HG03469 (cell line): Measurements from ENCODE around the gene KRT7.
"Not testable (repeated sequence)": the region's sequence is repeated elsewhere in the genome, so short reads cannot be mapped to it uniquely, and the experiment has no call there.

ENCODE experiments used
- ATAC-seq: cut with Tn5 transposase; IDR thresholded peaks from one replicate; pipeline ENCODE4 v1.9.1; 2021; ENCODE audit warnings: mild to moderate bottlenecking, moderate library complexity, moderate number of reproducible peaks; ENCODE audit not compliant: unreplicated experiment

Gene KRT7

GRCh38 chr12:52254180-52254964, 21.3 kb downstream of the KRT7 start:
- ATAC-seq = no peak

DNA sequence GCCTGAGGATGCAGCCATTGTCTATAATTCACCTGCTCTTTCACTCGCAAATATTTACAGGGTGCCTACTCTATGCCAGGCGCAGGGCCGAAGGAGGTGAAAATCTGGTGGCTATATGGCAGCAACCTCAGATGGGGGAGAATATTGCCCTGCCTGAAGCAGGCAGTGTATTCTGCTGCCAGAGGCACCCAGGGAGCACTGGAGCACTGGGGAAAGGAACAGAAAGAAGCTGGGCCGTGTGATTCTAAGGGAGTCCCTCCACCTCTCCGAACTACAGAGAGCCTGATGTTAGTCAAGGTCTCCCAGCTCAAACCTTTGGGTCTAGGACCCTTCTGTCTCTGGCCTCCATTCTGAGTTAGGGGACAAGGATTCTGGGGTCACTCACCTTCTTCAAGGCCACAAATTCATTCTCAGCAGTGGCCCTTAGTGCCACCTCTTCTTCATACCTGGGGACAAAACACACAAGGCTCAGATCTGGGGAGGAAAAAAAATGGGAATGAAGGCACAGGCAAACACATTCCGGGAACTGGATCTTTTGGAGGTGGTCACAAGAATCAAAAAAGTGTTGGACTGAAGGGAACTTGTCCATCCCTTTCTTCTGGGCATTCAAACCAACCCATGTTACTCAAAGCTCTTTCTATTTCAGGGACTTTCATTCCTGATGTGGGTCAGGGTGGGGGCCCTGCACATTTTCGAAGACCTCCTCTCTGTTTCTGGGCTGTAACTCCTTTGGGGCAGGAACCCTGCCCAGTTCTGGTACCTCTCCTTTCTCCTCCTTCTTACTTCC, 22.1 kb downstream of the KRT7 start:
- ATAC-seq = no peak

- ATAC-seq = no peak
Measured at GRCh38 chr12:52255926-52256583, 23.0 kb downstream of the KRT7 start.

DNA sequence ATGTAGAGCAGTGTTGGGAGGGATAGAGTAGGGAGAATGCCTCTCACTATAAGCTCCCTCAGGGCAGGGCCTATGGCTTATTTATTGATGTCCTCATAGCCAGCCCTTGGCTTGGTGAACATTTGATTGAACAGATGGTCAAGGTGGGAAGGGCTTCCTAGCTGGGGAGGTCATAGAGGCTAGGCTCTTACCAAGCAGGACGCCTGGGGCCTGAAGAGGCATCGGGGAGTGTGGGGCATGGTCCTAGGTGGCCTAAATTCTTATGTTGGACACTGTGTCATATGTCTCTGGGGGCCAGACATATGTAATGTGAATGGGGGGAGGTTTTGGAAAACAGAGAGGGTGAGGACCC, 23.5 kb downstream of the KRT7 start:
- ATAC-seq = no peak

- ATAC-seq = no peak
Measured at GRCh38 chr12:52257074-52257551, 24.1 kb downstream of the KRT7 start.

GRCh38 chr12:52257922-52258321, 24.9 kb downstream of the KRT7 start:
- ATAC-seq = not testable (repeated sequence)

GRCh38 chr12:52258335-52258901, 25.4 kb downstream of the KRT7 start:
- ATAC-seq = no peak

DNA sequence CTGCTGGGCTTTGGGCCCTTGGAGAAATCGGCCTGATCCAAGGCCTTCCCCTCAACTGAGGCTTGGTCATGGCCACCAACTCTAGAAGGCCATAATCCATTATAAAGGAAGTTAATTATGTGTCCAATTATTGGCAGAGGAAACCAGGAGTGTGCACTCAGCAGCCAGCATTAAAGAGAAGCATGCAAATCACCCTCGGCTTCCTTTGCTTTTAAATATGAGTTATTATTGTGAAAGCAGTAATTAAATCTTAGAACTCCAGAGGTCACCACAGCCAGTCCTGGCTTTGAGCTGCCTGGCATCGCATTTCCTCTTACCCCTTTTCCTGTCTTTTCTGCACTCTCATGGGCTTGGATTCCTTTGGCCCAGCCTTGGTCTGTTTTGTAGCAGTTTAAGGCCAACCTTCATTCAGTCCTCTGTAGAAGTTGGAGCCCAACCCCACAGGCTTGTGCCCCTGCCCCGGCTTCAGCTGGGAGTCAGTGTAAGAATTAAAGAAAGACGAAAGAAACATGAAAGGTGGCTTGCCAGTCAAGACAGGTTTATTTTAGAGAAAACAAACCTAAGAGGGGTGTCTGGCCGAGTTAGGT, 26.7 kb downstream of the KRT7 start:
- no peak for ATAC-seq

- ATAC-seq = no peak
Measured at GRCh38 chr12:52260361-52261207, 27.5 kb downstream of the KRT7 start.

DNA sequence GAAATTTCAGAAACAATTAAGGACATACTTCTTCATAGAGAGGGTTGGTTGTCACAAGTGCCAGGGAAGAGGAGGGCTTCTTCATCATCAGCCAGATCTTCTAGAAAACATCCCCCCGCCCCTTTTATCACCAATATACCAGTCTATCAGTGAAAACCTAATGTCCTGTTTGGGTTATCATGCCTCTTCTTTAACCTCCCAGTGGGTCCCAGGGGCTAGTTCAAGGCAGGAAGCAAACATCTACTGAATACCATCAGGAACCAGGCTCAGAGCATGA, 28.1 kb downstream of the KRT7 start:
- ATAC-seq = no peak

- ATAC-seq = no peak
Measured at GRCh38 chr12:52262286-52262685, 29.2 kb downstream of the KRT7 start.

- ATAC-seq = no peak
Measured at GRCh38 chr12:52263761-52264434, 30.9 kb downstream of the KRT7 start.

- ATAC-seq = no peak
Measured at GRCh38 chr12:52264435-52264825, 31.4 kb downstream of the KRT7 start.

- no peak for ATAC-seq
Measured at GRCh38 chr12:52266514-52266913, 33.5 kb downstream of the KRT7 start.

DNA sequence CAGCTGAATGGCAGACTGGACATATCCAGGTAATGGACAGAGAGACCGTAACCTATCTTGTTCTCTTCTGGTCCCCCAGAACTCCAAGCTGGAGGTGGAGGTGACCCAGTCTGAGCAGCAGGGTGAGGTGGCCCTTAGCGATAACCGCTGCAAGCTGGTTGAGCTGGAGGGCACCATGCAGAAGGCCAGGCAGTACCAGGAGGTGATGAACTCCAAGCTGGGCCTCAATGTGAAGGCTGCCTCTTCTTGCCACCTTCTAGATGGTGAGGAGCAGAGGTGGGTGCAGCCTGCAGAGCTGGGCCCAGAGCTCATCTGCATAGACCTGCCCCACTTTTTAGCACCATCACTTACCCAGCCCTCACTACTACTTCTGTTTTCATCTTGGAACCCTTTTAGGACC, 34.2 kb downstream of the KRT7 start:
- no peak for ATAC-seq

- no peak for ATAC-seq
Measured at GRCh38 chr12:52267699-52268098, 34.7 kb downstream of the KRT7 start.

DNA sequence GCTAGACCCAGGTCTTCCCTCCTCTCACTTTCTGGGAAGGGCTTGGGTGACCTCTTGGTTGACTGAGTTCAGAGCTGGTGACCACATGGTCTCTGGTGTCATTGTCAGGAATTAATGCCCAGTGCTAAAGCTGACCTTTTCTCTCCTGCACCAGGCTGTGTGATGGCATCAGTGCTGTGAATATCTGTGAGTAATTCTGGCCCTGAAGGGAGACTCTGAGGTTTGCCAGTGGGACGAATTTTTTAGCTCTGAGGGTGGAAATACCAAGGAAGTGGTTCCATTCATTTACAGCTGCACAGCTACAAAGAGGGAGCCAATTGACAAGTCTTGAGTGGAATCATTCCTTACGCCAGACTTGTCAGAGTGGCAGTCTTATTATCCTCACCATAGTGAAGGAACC, 35.2 kb downstream of the KRT7 start:
- ATAC-seq = no peak

DNA sequence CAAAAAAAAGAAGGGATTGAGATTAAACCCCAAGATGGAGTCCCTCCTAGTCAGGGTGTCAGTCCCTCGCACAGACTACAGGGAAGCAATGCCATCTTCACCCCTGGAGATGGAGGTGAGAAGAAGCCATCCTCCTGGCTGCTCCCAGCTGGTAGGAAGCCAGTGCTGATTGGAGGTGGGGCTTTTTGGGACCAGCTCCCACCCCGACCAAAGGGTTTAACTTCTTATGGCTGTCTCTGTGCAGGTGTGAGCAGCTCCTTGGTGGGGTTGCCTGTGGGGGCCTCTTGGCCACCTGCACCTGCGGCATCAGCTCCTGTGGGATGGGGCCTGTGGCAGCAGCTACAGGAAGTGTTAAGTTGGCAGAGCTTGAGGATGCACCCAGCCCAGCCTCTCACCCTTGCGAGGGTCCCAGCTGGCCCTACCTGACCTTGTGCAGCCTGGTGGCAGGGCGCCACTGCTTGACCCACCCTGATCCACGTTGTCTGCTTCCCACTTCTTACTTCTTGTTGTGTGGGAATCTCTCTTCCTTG, 37.6 kb downstream of the KRT7 start:
- ATAC-seq = no peak

DNA sequence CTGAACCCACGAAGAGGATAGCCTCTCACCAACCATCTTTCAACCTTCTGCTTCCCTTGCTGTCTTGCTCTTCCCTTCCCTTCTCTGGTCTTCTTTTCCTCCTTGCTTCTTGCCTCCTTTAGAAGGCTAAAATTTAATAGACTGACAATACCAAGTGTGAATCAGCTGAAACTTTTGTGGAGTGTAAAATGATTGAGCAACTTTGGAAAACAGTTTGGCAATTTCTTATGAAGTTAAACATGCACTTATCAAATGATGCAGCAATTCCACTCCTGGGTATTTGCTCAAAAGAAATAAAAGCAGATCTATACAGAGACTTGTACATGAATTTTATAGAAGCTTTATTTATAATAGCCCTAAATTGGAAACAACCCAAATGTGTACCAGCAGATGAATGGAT, 38.1 kb downstream of the KRT7 start:
- ATAC-seq = no peak
